Measurements from ENCODE around the gene OR7G1.
A peak's percentile ranks its signal among the peaks of the same experiment; 100 is the strongest.
"Not testable (repeated sequence)": the region's sequence is repeated elsewhere in the genome, so short reads cannot be mapped to it uniquely, and the experiment has no call there.

Gene OR7G1

DNA sequence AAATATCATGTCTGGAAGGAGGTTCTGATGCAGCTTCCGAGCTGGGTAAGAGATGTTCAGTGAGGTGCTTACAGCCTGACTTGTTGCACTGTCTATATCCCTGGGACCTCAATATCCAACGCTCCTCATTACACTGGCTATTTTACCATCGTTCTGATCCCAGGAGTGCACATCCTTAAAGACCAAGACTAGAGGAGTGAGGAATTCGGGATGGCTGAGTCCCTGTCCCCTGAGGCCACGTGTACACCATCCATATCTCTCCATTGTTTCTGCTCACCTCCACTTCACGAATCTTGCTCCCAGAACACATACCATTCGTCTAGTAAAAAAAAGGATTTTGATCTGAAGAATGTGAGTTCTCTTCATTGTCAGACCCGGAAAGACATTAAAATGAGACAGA, 8.2 kb downstream of the OR7G1 start, which contains the start of gene OR7G2:
Gene OR7G2 (minus strand): TSS at position 101 of the 400 bp plus-strand sequence. CDS start 4,232 bp downstream, outside the sequence.
- Histone ChIP-seq H3K9me3 (ENCODE audit: control insufficient read depth in 5 of 5, low read length in 5 of 5) (no peaks in the 10 kb centered on the region), H3K27ac (ENCODE audit: low read depth, low read length) (no peak within 1 kb of the TSS), H3K9ac (ENCODE audit: low read length in 5 of 5) (no peak within 1 kb of the TSS), H3K4me1 (ENCODE audit: control insufficient read depth in 5 of 5, insufficient read depth in 5 of 5, low read length in 5 of 5) (no peaks in the 10 kb centered on the region), H3K4me3 (ENCODE audit: low read depth in 1 of 5, low read length in 5 of 5) (no peak within 1 kb of the TSS), H3K27me3 (ENCODE audit: control insufficient read depth in 5 of 5, insufficient read depth in 4 of 5, low read length in 5 of 5) (peaks cover 0 to 6% (median 0%) of the 10 kb centered on the region in 5 donors), H3K36me3 (ENCODE audit: control insufficient read depth in 5 of 5, insufficient read depth in 5 of 5, low read length in 5 of 5) (no peaks in the 10 kb centered on the region)

GRCh38 chr19:9086761-9087160, 28.8 kb downstream of the OR7G1 start, which contains the start of gene OR1M1:
OR1M1 (plus strand) TSS chr19:9087061; CDS start chr19:9093245, 6,184 bp downstream.
- peaks cover 0 to 8% (median 0%) of the 10 kb centered on the region in 5 donors for H3K27me3 ChIP-seq (ENCODE audit: control insufficient read depth in 5 of 5, insufficient read depth in 4 of 5, low read length in 5 of 5)
- no peaks in the 10 kb centered on the region for H3K36me3 ChIP-seq (ENCODE audit: control insufficient read depth in 5 of 5, insufficient read depth in 5 of 5, low read length in 5 of 5)
- no peaks in the 10 kb centered on the region for H3K9me3 ChIP-seq (ENCODE audit: control insufficient read depth in 5 of 5, low read length in 5 of 5)
- H3K27ac ChIP-seq (ENCODE audit: low read depth, low read length), result no peak within 1 kb of the TSS
- H3K4me3 ChIP-seq (ENCODE audit: low read depth in 1 of 5, low read length in 5 of 5), result no peak within 1 kb of the TSS
- H3K9ac ChIP-seq (ENCODE audit: low read length in 5 of 5), result no peak within 1 kb of the TSS
- no peaks in the 10 kb centered on the region for H3K4me1 ChIP-seq (ENCODE audit: control insufficient read depth in 5 of 5, insufficient read depth in 5 of 5, low read length in 5 of 5)

- Histone ChIP-seq H3K27me3 (ENCODE audit: control insufficient read depth in 5 of 5, insufficient read depth in 4 of 5, low read length in 5 of 5) (no peaks in the 10 kb centered on the region), H3K36me3 (ENCODE audit: control insufficient read depth in 5 of 5, insufficient read depth in 5 of 5, low read length in 5 of 5) (no peaks in the 10 kb centered on the region), H3K4me1 (ENCODE audit: control insufficient read depth in 5 of 5, insufficient read depth in 5 of 5, low read length in 5 of 5) (peaks cover 0 to 4% (median 0%) of the 10 kb centered on the region in 5 donors), H3K9ac (ENCODE audit: low read length in 5 of 5) (no peak overlapping the region), H3K4me3 (ENCODE audit: low read depth in 1 of 5, low read length in 5 of 5) (no peak overlapping the region), H3K27ac (ENCODE audit: low read depth, low read length) (no peak overlapping the region), H3K9me3 (ENCODE audit: control insufficient read depth in 5 of 5, low read length in 5 of 5) (no peaks in the 10 kb centered on the region)
These were observed 36.9 kb downstream of the OR7G1 start for GRCh38 chr19:9078651-9079050.

- Histone ChIP-seq H3K27me3 (ENCODE audit: control insufficient read depth in 5 of 5, insufficient read depth in 4 of 5, low read length in 5 of 5) (no peaks in the 10 kb centered on the region), H3K36me3 (ENCODE audit: control insufficient read depth in 5 of 5, insufficient read depth in 5 of 5, low read length in 5 of 5) (no peaks in the 10 kb centered on the region), H3K27ac (ENCODE audit: low read depth, low read length) (no peak overlapping the region), H3K4me3 (ENCODE audit: low read depth in 1 of 5, low read length in 5 of 5) (no peak overlapping the region), H3K4me1 (ENCODE audit: control insufficient read depth in 5 of 5, insufficient read depth in 5 of 5, low read length in 5 of 5) (peaks cover 0 to 4% (median 0%) of the 10 kb centered on the region in 5 donors), H3K9me3 (ENCODE audit: control insufficient read depth in 5 of 5, low read length in 5 of 5) (no peaks in the 10 kb centered on the region), H3K9ac (ENCODE audit: low read length in 5 of 5) (no peak overlapping the region)
These were observed 38.7 kb downstream of the OR7G1 start for GRCh38 chr19:9076901-9077300.

GRCh38 chr19:9075064-9075949, 40.3 kb downstream of the OR7G1 start:
- H3K27me3 ChIP-seq (ENCODE audit: control insufficient read depth in 5 of 5, insufficient read depth in 4 of 5, low read length in 5 of 5), result no peaks in the 10 kb centered on the region
- no peak overlapping the region for H3K27ac ChIP-seq (ENCODE audit: low read depth, low read length)
- no peak overlapping the region for H3K9ac ChIP-seq (ENCODE audit: low read length in 5 of 5)
- no peaks in the 10 kb centered on the region for H3K36me3 ChIP-seq (ENCODE audit: control insufficient read depth in 5 of 5, insufficient read depth in 5 of 5, low read length in 5 of 5)
- peak overlapping the region in 2 of 5 donors; percentile 13 to 22 for H3K4me3 ChIP-seq (ENCODE audit: low read depth in 1 of 5, low read length in 5 of 5)
- no peaks in the 10 kb centered on the region for H3K9me3 ChIP-seq (ENCODE audit: control insufficient read depth in 5 of 5, low read length in 5 of 5)
- H3K4me1 ChIP-seq (ENCODE audit: control insufficient read depth in 5 of 5, insufficient read depth in 5 of 5, low read length in 5 of 5), result peaks cover 0 to 4% (median 0%) of the 10 kb centered on the region in 5 donors

- no peaks in the 10 kb centered on the region for H3K9me3 ChIP-seq (ENCODE audit: control insufficient read depth in 5 of 5, low read length in 5 of 5)
- H3K27ac ChIP-seq (ENCODE audit: low read depth, low read length), result no peak overlapping the region
- H3K9ac ChIP-seq (ENCODE audit: low read length in 5 of 5), result no peak overlapping the region
- no peaks in the 10 kb centered on the region for H3K36me3 ChIP-seq (ENCODE audit: control insufficient read depth in 5 of 5, insufficient read depth in 5 of 5, low read length in 5 of 5)
- H3K27me3 ChIP-seq (ENCODE audit: control insufficient read depth in 5 of 5, insufficient read depth in 4 of 5, low read length in 5 of 5), result no peaks in the 10 kb centered on the region
- no peak overlapping the region for H3K4me3 ChIP-seq (ENCODE audit: low read depth in 1 of 5, low read length in 5 of 5)
- peaks cover 0 to 4% (median 0%) of the 10 kb centered on the region in 5 donors for H3K4me1 ChIP-seq (ENCODE audit: control insufficient read depth in 5 of 5, insufficient read depth in 5 of 5, low read length in 5 of 5)
These were observed 41.8 kb downstream of the OR7G1 start for GRCh38 chr19:9073806-9074205.

DNA sequence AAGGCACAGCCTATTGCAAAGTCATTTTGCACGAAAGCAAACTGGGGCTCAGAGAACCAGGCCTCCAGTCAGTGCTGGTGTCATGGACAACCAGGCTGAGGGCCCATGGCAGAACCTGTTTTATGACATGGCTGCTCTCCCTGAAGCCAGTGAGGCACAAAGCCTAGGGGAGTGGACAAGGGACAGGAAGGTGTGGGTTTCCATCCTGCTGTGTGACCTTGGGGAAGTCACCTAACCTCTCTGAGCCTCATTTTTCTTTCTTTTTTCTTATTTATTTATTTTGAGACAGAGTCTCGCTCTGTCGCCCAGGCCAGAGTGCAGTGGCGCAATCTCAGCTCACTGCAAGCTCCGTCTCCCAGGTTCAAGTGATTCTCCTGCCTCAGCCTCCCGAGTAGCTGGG, 43.8 kb downstream of the OR7G1 start:
- H3K4me1 ChIP-seq (ENCODE audit: control insufficient read depth in 5 of 5, insufficient read depth in 5 of 5, low read length in 5 of 5); H3K4me3 ChIP-seq (ENCODE audit: low read depth in 1 of 5, low read length in 5 of 5); H3K27ac ChIP-seq (ENCODE audit: low read depth, low read length); H3K36me3 ChIP-seq (ENCODE audit: control insufficient read depth in 5 of 5, insufficient read depth in 5 of 5, low read length in 5 of 5); H3K9me3 ChIP-seq (ENCODE audit: control insufficient read depth in 5 of 5, low read length in 5 of 5); H3K9ac ChIP-seq (ENCODE audit: low read length in 5 of 5); H3K27me3 ChIP-seq (ENCODE audit: control insufficient read depth in 5 of 5, insufficient read depth in 4 of 5, low read length in 5 of 5): not testable (repeated sequence)

DNA sequence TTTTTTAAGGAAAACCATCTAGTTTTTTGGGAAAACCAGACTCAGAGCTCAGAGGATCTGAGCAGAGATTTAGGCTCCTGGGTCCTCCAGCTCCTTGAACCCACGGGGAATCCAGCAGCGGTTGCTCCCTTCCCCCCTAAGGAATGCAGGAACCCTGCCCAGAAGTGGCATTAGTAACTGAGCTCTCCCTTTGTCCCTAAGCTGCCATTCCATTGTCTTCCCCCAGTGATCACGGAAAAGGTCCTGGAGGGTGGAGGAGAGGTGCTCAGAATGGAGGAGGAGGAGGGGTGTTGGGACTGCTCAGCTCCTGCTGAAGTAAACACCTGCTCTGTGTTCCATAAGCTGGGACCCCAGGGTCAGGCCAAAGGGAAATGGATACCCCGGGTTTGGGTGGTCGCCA, 45.5 kb downstream of the OR7G1 start:
- Histone ChIP-seq H3K4me1 (ENCODE audit: control insufficient read depth in 5 of 5, insufficient read depth in 5 of 5, low read length in 5 of 5) (no peaks in the 10 kb centered on the region), H3K36me3 (ENCODE audit: control insufficient read depth in 5 of 5, insufficient read depth in 5 of 5, low read length in 5 of 5) (no peaks in the 10 kb centered on the region), H3K27ac (ENCODE audit: low read depth, low read length) (no peak overlapping the region), H3K9ac (ENCODE audit: low read length in 5 of 5) (no peak overlapping the region), H3K4me3 (ENCODE audit: low read depth in 1 of 5, low read length in 5 of 5) (no peak overlapping the region), H3K27me3 (ENCODE audit: control insufficient read depth in 5 of 5, insufficient read depth in 4 of 5, low read length in 5 of 5) (peaks cover 0 to 6% (median 0%) of the 10 kb centered on the region in 5 donors), H3K9me3 (ENCODE audit: control insufficient read depth in 5 of 5, low read length in 5 of 5) (no peaks in the 10 kb centered on the region)

GRCh38 chr19:9065457-9066014, 50.0 kb downstream of the OR7G1 start:
- H3K4me3 ChIP-seq (ENCODE audit: low read depth in 1 of 5, low read length in 5 of 5), result no peak overlapping the region
- H3K36me3 ChIP-seq (ENCODE audit: control insufficient read depth in 5 of 5, insufficient read depth in 5 of 5, low read length in 5 of 5), result no peaks in the 10 kb centered on the region
- H3K27me3 ChIP-seq (ENCODE audit: control insufficient read depth in 5 of 5, insufficient read depth in 4 of 5, low read length in 5 of 5), result peaks cover 0 to 6% (median 0%) of the 10 kb centered on the region in 5 donors
- no peaks in the 10 kb centered on the region for H3K9me3 ChIP-seq (ENCODE audit: control insufficient read depth in 5 of 5, low read length in 5 of 5)
- H3K9ac ChIP-seq (ENCODE audit: low read length in 5 of 5), result no peak overlapping the region
- no peaks in the 10 kb centered on the region for H3K4me1 ChIP-seq (ENCODE audit: control insufficient read depth in 5 of 5, insufficient read depth in 5 of 5, low read length in 5 of 5)
- H3K27ac ChIP-seq (ENCODE audit: low read depth, low read length), result no peak overlapping the region

Measured in subcutaneous abdominal adipose tissue (tissue), 5 donors.